SK-N-SH treated with all-trans-retinoic acid at 6 μM for 48 hours (cell line): ENCODE results near the gene POU2F3.

Experiments
- ATAC-seq: fragments of 200-7000 bp; cut with Tn5 transposase; 3 replicates; pipeline ENCODE4 v1.9.1; 2020; ENCODE audit warnings: mild to moderate bottlenecking, moderate library complexity
- ARNTL ChIP-seq: fragments of 450-650 bp; formaldehyde crosslinking; IDR thresholded peaks from 2 replicates; pipeline ENCODE4 v1.5.0; 2020; ENCODE audit warnings: low read depth, mild to moderate bottlenecking, moderate library complexity, borderline replicate concordance
- BACH2 ChIP-seq: fragments of 250-450 bp; sonication (Bioruptor Pico); IDR thresholded peaks from 2 replicates; pipeline ENCODE4 v1.9.0; 2021; ENCODE audit warnings: mild to moderate bottlenecking, borderline replicate concordance
- CREB5 ChIP-seq: fragments of 250-450 bp; sonication (Bioruptor Pico); IDR thresholded peaks from 2 replicates; pipeline ENCODE4 v1.5.1; 2020; ENCODE audit warnings: low read depth, mild to moderate bottlenecking, moderate library complexity
- CSDC2 ChIP-seq: fragments of 250-450 bp; sonication (Bioruptor Pico); IDR thresholded peaks from 2 replicates; pipeline ENCODE4 v1.5.0; 2020; ENCODE audit warnings: mild to moderate bottlenecking, moderate library complexity
- CSRNP3 ChIP-seq: fragments of 250-450 bp; sonication (Bioruptor Pico); IDR thresholded peaks from 2 replicates; pipeline ENCODE4 v1.5.1; 2021; ENCODE audit warnings: mild to moderate bottlenecking, moderate library complexity
- GLIS3 ChIP-seq: fragments of 250-450 bp; sonication (Bioruptor Pico); IDR thresholded peaks from 2 replicates; pipeline ENCODE4 v1.5.0; 2020; ENCODE audit warnings: mild to moderate bottlenecking, moderate library complexity
- OSR1 ChIP-seq: fragments of 250-450 bp; sonication (Bioruptor Pico); IDR thresholded peaks from 2 replicates; pipeline ENCODE4 v1.8.0; 2022; ENCODE audit warnings: moderate library complexity, mild to moderate bottlenecking, inconsistent platforms
- PATZ1 ChIP-seq: fragments of 250-450 bp; sonication (Bioruptor Pico); IDR thresholded peaks from 2 replicates; pipeline ENCODE4 v1.8.0; 2020; ENCODE audit warnings: mild to moderate bottlenecking, moderate library complexity, borderline replicate concordance
- POU6F1 ChIP-seq: fragments of 250-450 bp; sonication (Bioruptor Pico); IDR thresholded peaks from 2 replicates; pipeline ENCODE4 v1.8.0; 2021; ENCODE audit warnings: low read depth, mild to moderate bottlenecking, moderate library complexity, borderline replicate concordance
- PPARA ChIP-seq: fragments of 250-450 bp; sonication (Bioruptor Pico); IDR thresholded peaks from 2 replicates; pipeline ENCODE4 v1.5.0; 2020; ENCODE audit warnings: mild to moderate bottlenecking, borderline replicate concordance
- RARB ChIP-seq: fragments of 250-450 bp; sonication (Bioruptor Pico); IDR thresholded peaks from 2 replicates; pipeline ENCODE4 v1.8.0; 2021; ENCODE audit warnings: mild to moderate bottlenecking, moderate library complexity
- SNAI2 ChIP-seq: fragments of 250-450 bp; sonication (Bioruptor Pico); IDR thresholded peaks from 2 replicates; pipeline ENCODE4 v1.5.0; 2020; ENCODE audit warnings: mild to moderate bottlenecking, moderate library complexity
- TCF4 ChIP-seq: fragments of 250-450 bp; sonication (Bioruptor Pico); IDR thresholded peaks from 2 replicates; pipeline ENCODE4 v1.8.0; 2021; ENCODE audit warnings: mild to moderate bottlenecking, moderate library complexity, borderline replicate concordance
- TOX ChIP-seq: fragments of 250-450 bp; sonication (Bioruptor Pico); IDR thresholded peaks from 2 replicates; pipeline ENCODE4 v1.8.0; 2021; ENCODE audit warnings: mild to moderate bottlenecking, moderate library complexity, borderline replicate concordance
- TSHZ2 ChIP-seq: fragments of 250-450 bp; sonication (Bioruptor Pico); IDR thresholded peaks from 2 replicates; pipeline ENCODE4 v1.5.0; 2020; ENCODE audit warnings: mild to moderate bottlenecking, moderate library complexity
- ZC3H10 ChIP-seq: fragments of 250-450 bp; sonication (Bioruptor Pico); IDR thresholded peaks from 2 replicates; pipeline ENCODE4 v1.5.1; 2021; ENCODE audit warnings: mild to moderate bottlenecking, moderate library complexity
- ZFP30 ChIP-seq: fragments of 450-650 bp; formaldehyde crosslinking; IDR thresholded peaks from 2 replicates; pipeline ENCODE4 v1.5.0; 2022; ENCODE audit warnings: mild to moderate bottlenecking, moderate library complexity
- ZNF565 ChIP-seq: fragments of 450-650 bp; formaldehyde crosslinking; conservative IDR thresholded peaks from 2 replicates; pipeline ENCODE4 v1.5.0; 2020; ENCODE audit warnings: low read depth, mild to moderate bottlenecking, moderate library complexity

The POU2F3 gene

GRCh38 chr11:120208001-120208441 lies 31.9 kb upstream of the POU2F3 start:
- no peak for TF ChIP-seq TSHZ2
- no peak for TF ChIP-seq RARB (CRISPR knock-in tag)
- TF ChIP-seq POU6F1 (CRISPR knock-in tag) = no peak
- no peak for TF ChIP-seq ZC3H10
- no peak for TF ChIP-seq OSR1 (CRISPR knock-in tag)
- no peak for TF ChIP-seq SNAI2 (CRISPR knock-in tag)
- no peak for TF ChIP-seq TOX (CRISPR knock-in tag)
- TF ChIP-seq ZNF565 = no peak
- no peak for TF ChIP-seq CSRNP3
- TF ChIP-seq CSDC2 (CRISPR knock-in tag) = no peak
- TF ChIP-seq PPARA (CRISPR knock-in tag) = no peak
- no peak for TF ChIP-seq PATZ1 (CRISPR knock-in tag)
- TF ChIP-seq GLIS3 (CRISPR knock-in tag) = no peak
- TF ChIP-seq CREB5 (CRISPR knock-in tag) = no peak
- no peak for TF ChIP-seq BACH2 (CRISPR knock-in tag)
- no peak for ATAC-seq

GRCh38 chr11:120208777-120209176 lies 31.2 kb upstream of the POU2F3 start:
- TF ChIP-seq CREB5 (CRISPR knock-in tag) = no peak
- no peak for TF ChIP-seq ARNTL (CRISPR knock-in tag)
- no peak for TF ChIP-seq TCF4 (CRISPR knock-in tag)
- TF ChIP-seq OSR1 (CRISPR knock-in tag) = no peak
- TF ChIP-seq PATZ1 (CRISPR knock-in tag) = no peak
- TF ChIP-seq ZFP30 (CRISPR knock-in tag) = no peak
- no peak for TF ChIP-seq CSRNP3
- no peak for TF ChIP-seq BACH2 (CRISPR knock-in tag)
- TF ChIP-seq, all 23 proteins: peak for 0

More at GRCh38 chr11:120208777-120209176, 31.2 kb upstream of the POU2F3 start:
- ATAC-seq = no peak
